ENCODE results near the gene ZNF768.
"Not testable (repeated sequence)": the region's sequence is repeated elsewhere in the genome, so short reads cannot be mapped to it uniquely, and the experiment has no call there.

Gene ZNF768

GRCh38 chr16:30546115-30546514 is 19.7 kb upstream of the ZNF768 start:
- H3K4me3 Mint-ChIP-seq: no peak overlapping the region
- no peaks in the 10 kb centered on the region for H3K36me3 Mint-ChIP-seq
- H3K27ac Mint-ChIP-seq: no peak overlapping the region
- DNase-seq (ENCODE audit: low spot score in 2 of 2) (no peak), ATAC-seq (ENCODE audit: low read depth) (no peak)
- H3K27me3 Mint-ChIP-seq: no peaks in the 10 kb centered on the region
- H3K9me3 Mint-ChIP-seq: no peaks in the 10 kb centered on the region
- H3K4me1 Mint-ChIP-seq: peaks cover 6% of the 10 kb centered on the region

DNA sequence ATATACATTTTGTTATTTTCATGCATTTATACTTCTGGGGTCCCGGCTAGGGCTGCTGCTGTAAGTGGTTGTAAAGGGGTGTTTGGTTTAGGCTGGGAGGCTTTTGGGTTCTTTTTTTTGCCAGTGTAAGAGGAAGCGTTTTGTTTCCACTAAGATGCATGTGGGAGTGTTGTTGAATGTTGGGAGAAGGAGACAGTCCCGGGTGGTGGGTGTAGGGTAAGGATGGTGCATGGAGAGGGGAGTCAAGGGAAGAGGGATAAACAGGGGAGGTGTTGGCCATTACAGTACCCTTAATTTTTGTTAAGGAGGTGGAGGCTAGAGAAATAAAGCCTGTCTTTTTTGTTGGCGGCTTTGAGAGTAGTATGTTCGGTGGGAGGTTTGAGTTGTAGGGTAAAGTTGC is 16.7 kb upstream of the ZNF768 start:
- H3K27ac Mint-ChIP-seq: no peak overlapping the region
- H3K27me3 Mint-ChIP-seq: no peaks in the 10 kb centered on the region
- DNase-seq (ENCODE audit: low spot score in 2 of 2) (no peak), ATAC-seq (ENCODE audit: low read depth) (no peak)
- H3K9me3 Mint-ChIP-seq: no peaks in the 10 kb centered on the region
- no peak overlapping the region for H3K4me3 Mint-ChIP-seq
- H3K4me1 Mint-ChIP-seq: peaks cover 9% of the 10 kb centered on the region
- H3K36me3 Mint-ChIP-seq: no peaks in the 10 kb centered on the region

- Mint-ChIP-seq H3K27me3 (no peaks in the 10 kb centered on the region), H3K4me3 (no peak overlapping the region), H3K9me3 (no peaks in the 10 kb centered on the region), H3K36me3 (no peaks in the 10 kb centered on the region), H3K27ac (no peak overlapping the region), H3K4me1 (peaks cover 9% of the 10 kb centered on the region)
- DNase-seq (ENCODE audit: low spot score in 2 of 2): no peak
- no peak for ATAC-seq (ENCODE audit: low read depth)
Observed at GRCh38 chr16:30541502-30542329, 15.3 kb upstream of the ZNF768 start.

GRCh38 chr16:30540916-30541464 is 14.6 kb upstream of the ZNF768 start:
- H3K9me3 Mint-ChIP-seq; H3K4me1 Mint-ChIP-seq; H3K36me3 Mint-ChIP-seq; H3K4me3 Mint-ChIP-seq; H3K27ac Mint-ChIP-seq; ATAC-seq (ENCODE audit: low read depth); H3K27me3 Mint-ChIP-seq; DNase-seq (ENCODE audit: low spot score in 2 of 2): not testable (repeated sequence)

DNA sequence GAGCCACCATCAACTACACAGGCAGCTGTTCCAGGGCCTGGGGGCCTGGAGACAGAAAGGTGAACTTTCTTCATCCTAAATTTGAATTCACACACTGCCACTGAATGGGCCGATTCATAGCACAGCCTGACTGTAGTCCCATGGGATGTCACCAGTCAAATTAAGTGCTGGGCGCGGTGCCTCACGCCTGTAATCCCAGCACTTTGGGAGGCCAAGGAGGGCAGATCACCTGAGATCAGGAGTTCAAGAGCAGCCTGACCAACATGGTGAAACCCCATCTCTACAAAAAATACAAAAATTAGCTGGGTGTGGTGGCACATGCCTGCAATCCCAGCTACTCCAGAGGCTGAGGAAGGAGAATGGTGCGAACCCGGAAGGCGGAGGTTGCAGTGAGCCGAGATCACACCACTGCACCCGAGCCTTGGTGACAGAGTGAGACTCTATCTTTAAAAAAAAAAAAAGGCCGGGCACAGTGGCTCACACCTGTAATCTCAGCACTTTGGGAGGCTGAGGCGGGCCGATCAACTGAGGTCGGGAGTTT is 13.7 kb upstream of the ZNF768 start:
- not testable (repeated sequence) for H3K36me3 Mint-ChIP-seq; ATAC-seq (ENCODE audit: low read depth); H3K4me1 Mint-ChIP-seq; H3K4me3 Mint-ChIP-seq; H3K9me3 Mint-ChIP-seq; H3K27ac Mint-ChIP-seq; DNase-seq (ENCODE audit: low spot score in 2 of 2); H3K27me3 Mint-ChIP-seq

DNA sequence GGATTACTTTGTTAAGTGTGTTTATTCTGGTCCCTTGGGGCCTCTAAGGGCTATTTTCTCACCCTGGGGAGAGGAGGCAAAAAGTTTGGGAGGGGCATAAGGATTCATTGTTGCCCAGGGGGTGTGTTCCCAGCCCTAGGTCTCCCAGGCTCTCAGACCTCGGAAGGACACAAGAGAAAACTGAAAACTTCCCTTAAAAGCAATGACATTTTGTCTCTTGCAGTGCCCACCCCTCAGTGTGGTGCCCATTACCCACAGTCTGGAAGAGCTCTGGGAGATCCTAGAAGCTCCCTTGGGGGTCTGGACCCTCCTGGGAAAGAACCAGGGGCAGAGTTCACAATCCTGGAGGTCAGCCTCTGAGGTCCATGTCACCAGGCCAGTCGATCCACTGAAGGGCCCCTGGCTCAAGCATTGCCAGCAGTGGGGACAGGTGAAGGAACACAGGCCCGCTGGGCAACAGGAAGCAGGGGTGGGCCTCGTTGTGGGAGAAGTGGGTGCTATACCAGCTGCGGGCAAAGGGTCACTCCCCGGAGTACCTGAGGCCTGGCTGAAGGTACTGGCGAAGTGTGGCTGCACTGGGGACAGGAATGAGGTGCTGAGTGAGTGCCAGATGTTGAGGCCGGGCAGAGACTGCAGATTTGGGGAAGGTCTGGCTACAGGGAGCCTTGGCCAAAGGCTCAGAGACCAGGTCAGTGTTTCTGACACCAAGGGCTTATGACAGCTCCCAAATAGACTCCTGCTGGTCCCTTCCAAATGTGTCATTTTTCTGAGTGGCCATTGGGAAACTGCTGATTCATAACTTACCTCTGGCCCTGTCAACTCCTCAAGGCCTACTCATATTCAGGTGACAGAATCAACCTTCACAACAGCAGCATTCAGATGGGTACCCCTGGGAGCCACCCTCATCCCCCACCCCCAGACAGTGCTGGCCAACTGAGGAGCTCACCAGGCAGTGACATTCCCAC is 12.9 kb upstream of the ZNF768 start:
- H3K36me3 Mint-ChIP-seq: no peaks in the 10 kb centered on the region
- H3K27me3 Mint-ChIP-seq: no peaks in the 10 kb centered on the region
- no peak overlapping the region for H3K27ac Mint-ChIP-seq
- ATAC-seq (ENCODE audit: low read depth) (no peak), DNase-seq (ENCODE audit: low spot score in 2 of 2) (no peak)
- H3K4me3 Mint-ChIP-seq: no peak overlapping the region
- no peaks in the 10 kb centered on the region for H3K9me3 Mint-ChIP-seq
- peaks cover 10% of the 10 kb centered on the region for H3K4me1 Mint-ChIP-seq

GRCh38 chr16:30536391-30537024 is 10.1 kb upstream of the ZNF768 start:
- not testable (repeated sequence) for DNase-seq (ENCODE audit: low spot score in 2 of 2)

GRCh38 chr16:30535777-30536190 is 9.4 kb upstream of the ZNF768 start:
- ATAC-seq (ENCODE audit: low read depth) (peak; percentile 63), DNase-seq (ENCODE audit: low spot score in 2 of 2) (peak in 1 of 2 donors; percentile 41)
- no peaks in the 10 kb centered on the region for H3K9me3 Mint-ChIP-seq
- H3K27ac Mint-ChIP-seq: peak overlapping the region; percentile 99
- H3K4me3 Mint-ChIP-seq: peak overlapping the region; percentile 100
- peaks cover 13% of the 10 kb centered on the region for H3K4me1 Mint-ChIP-seq
- H3K27me3 Mint-ChIP-seq: no peaks in the 10 kb centered on the region
- no peaks in the 10 kb centered on the region for H3K36me3 Mint-ChIP-seq

More at GRCh38 chr16:30536391-30537024, 10.1 kb upstream of the ZNF768 start:
- not testable (repeated sequence) for H3K27me3 Mint-ChIP-seq; H3K9me3 Mint-ChIP-seq; H3K36me3 Mint-ChIP-seq; ATAC-seq (ENCODE audit: low read depth)
- peaks cover 13% of the 10 kb centered on the region for H3K4me1 Mint-ChIP-seq
- H3K27ac Mint-ChIP-seq: peak overlapping the region; percentile 99
- peak overlapping the region; percentile 34 for H3K4me3 Mint-ChIP-seq

- DNase-seq (ENCODE audit: low spot score in 2 of 2): no peak
- Mint-ChIP-seq H3K4me1 (peaks cover 13% of the 10 kb centered on the region), H3K36me3 (no peaks in the 10 kb centered on the region), H3K9me3 (no peaks in the 10 kb centered on the region), H3K27me3 (no peaks in the 10 kb centered on the region), H3K4me3 (peak overlapping the region; percentile 100), H3K27ac (peak overlapping the region; percentile 99)
- peak; percentile 20 for ATAC-seq (ENCODE audit: low read depth)
Observed at GRCh38 chr16:30535106-30535776, 8.9 kb upstream of the ZNF768 start.

GRCh38 chr16:30534368-30535105 is 8.2 kb upstream of the ZNF768 start, which contains the start of gene ZNF747:
ZNF747 (minus strand) TSS chr16:30534858; CDS start chr16:30534679, 179 bp downstream.
- peak; percentile 84 for ATAC-seq (ENCODE audit: low read depth)
- H3K27ac Mint-ChIP-seq: peak within 1 kb of the TSS; percentile 99
- H3K9me3 Mint-ChIP-seq: no peaks in the 10 kb centered on the region
- peak; percentile 85 to 87 for DNase-seq (ENCODE audit: low spot score in 2 of 2)
- no peaks in the 10 kb centered on the region for H3K36me3 Mint-ChIP-seq
- peaks cover 11% of the 10 kb centered on the region for H3K4me1 Mint-ChIP-seq
- H3K4me3 Mint-ChIP-seq: peak within 1 kb of the TSS; percentile 100
- no peaks in the 10 kb centered on the region for H3K27me3 Mint-ChIP-seq

DNA sequence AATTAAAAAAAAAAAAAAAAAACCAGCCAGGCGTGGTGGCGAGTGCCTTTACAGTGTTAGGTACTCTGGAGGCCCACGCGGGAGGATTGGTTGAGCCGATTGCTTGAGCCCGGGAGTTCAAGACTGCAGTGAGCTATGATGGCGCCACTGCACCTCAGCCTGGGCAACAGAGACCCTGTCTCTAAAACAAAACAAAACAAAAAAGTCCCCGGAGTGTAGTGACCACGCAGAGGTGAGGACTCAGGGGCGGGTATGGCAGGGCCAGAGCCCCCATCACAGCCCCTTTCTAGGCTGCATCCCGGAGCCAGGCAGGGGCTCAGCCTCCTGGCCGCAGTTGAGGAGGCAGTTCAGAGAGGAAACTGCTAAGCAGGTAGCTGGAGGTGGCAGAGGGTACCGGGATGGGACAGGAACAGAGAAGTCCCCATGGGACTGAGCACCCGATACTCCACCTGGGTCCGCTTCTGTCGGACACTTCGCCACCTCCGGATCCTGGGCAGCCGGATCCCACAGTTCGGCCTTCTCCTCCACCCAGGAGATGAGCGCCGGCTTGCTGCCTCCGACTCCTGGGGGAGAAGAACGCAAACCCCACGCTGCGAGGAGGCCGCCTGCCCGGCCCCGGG is 7.5 kb upstream of the ZNF768 start:
- H3K27ac Mint-ChIP-seq: peak overlapping the region; percentile 99
- no peak for ATAC-seq (ENCODE audit: low read depth)
- H3K27me3 Mint-ChIP-seq: no peaks in the 10 kb centered on the region
- no peaks in the 10 kb centered on the region for H3K9me3 Mint-ChIP-seq
- H3K4me1 Mint-ChIP-seq: peaks cover 11% of the 10 kb centered on the region
- H3K36me3 Mint-ChIP-seq: no peaks in the 10 kb centered on the region
- peak in 1 of 2 donors; percentile 29 for DNase-seq (ENCODE audit: low spot score in 2 of 2)
- H3K4me3 Mint-ChIP-seq: peak overlapping the region; percentile 100

DNA sequence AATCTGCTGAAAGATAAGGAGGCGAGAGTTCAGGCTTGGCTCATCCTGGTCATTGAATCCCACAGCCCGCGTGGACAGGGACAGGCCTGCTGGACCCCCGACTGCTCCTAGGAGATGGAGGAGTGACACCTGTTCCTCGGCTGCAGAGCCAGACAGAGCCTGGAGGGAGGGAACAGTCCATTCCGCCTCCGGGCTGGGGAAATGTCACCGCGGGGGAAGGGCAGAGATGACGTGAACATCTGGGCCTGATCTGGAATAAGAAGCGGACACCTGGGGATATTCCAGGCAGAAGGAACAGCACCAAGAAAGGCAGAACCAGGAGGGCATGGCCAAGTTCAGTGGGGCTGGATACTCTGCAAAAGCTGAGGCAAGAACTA is 6.8 kb upstream of the ZNF768 start:
- Mint-ChIP-seq H3K9me3 (no peaks in the 10 kb centered on the region), H3K4me1 (peaks cover 15% of the 10 kb centered on the region), H3K36me3 (no peaks in the 10 kb centered on the region)

More for the DNA sequence above, 6.8 kb upstream of the ZNF768 start:
- DNase-seq (ENCODE audit: low spot score in 2 of 2) (no peak), ATAC-seq (ENCODE audit: low read depth) (no peak)
- Mint-ChIP-seq H3K27me3 (no peaks in the 10 kb centered on the region), H3K27ac (peak overlapping the region; percentile 7), H3K4me3 (peak overlapping the region; percentile 83)
